ENCODE measurements around the gene ZNF202. TPM values are rescaled to one million over a fixed set of nuclear protein-coding genes. Genes with fewer than 3 reads are reported as not detected.

ZNF202 gene
- total RNA-seq, 1 donor from 2014 or later = 22.8 TPM

DNA sequence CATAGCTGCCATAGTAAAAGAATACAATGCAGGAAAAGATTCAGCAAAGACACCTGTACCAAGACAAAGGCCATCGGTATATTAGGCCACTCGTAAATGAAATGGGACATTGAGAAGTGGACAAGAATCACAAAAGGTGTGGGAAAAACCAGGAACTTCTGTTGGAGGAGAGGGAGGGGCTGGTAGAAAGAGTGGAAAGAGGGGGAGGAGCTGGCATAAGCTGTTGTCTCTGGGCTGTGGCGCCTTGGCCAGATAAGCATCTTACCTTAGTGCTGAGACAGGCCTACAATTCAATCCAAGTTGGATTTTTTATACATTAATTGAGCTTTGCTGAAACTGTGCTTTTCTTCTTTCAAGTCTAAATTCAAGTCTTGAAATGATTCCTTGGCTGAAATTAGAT is 37.1 kb downstream of the ZNF202 start:
- no peaks in the 10 kb centered on the region for H3K27me3 Mint-ChIP-seq (ENCODE audit: low read depth)
- no peak for TF ChIP-seq CTCF (conservative IDR thresholded peaks at IDR 0.05)
- no peak for DNase-seq (ENCODE audit: low read depth, low spot score)
- H3K27ac Mint-ChIP-seq (ENCODE audit: unreplicated experiment) = no peak overlapping the region
- H3K9me3 Mint-ChIP-seq = no peaks in the 10 kb centered on the region
- H3K4me1 Mint-ChIP-seq = no peaks in the 10 kb centered on the region
- H3K36me3 Mint-ChIP-seq (ENCODE audit: low read depth) = no peaks in the 10 kb centered on the region
- H3K4me3 Mint-ChIP-seq = no peak overlapping the region

- H3K36me3 Mint-ChIP-seq (ENCODE audit: low read depth) = no peaks in the 10 kb centered on the region
- no peaks in the 10 kb centered on the region for H3K9me3 Mint-ChIP-seq
- TF ChIP-seq CTCF (conservative IDR thresholded peaks at IDR 0.05) = no peak
- H3K27ac Mint-ChIP-seq (ENCODE audit: unreplicated experiment) = no peak overlapping the region
- no peak overlapping the region for H3K4me3 Mint-ChIP-seq
- no peaks in the 10 kb centered on the region for H3K4me1 Mint-ChIP-seq
- no peak for DNase-seq (ENCODE audit: low read depth, low spot score)
- H3K27me3 Mint-ChIP-seq (ENCODE audit: low read depth) = peaks cover 3% of the 10 kb centered on the region
Measured at GRCh38 chr11:123702696-123703095, 38.8 kb downstream of the ZNF202 start.

DNA sequence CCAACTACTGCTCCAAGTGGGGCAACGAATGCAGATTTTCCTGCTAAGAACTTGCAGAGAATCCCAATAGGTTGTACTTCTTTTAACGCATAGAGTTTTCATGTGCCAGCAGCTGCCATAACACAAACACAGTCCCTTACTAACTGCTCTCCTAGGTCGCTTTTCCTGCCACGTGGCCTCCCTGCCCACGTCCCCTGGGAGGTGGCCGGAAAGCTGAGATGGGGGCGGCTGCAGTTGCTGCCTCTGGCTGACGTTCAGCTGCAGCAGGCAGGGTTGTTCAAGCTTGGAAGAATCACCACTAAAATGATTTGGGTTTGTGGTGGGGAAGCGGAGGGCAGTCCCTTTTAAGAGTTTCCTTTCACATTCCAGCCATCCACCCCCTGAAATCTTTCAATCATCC is 39.3 kb downstream of the ZNF202 start:
- Mint-ChIP-seq H3K9me3 (no peaks in the 10 kb centered on the region), H3K27me3 (ENCODE audit: low read depth) (peaks cover 3% of the 10 kb centered on the region), H3K4me1 (no peaks in the 10 kb centered on the region), H3K4me3 (no peak overlapping the region), H3K27ac (ENCODE audit: unreplicated experiment) (no peak overlapping the region), H3K36me3 (ENCODE audit: low read depth) (no peaks in the 10 kb centered on the region)
- no peak for TF ChIP-seq CTCF (conservative IDR thresholded peaks at IDR 0.05)
- no peak for DNase-seq (ENCODE audit: low read depth, low spot score)

- Mint-ChIP-seq H3K4me1 (no peaks in the 10 kb centered on the region), H3K27me3 (ENCODE audit: low read depth) (peaks cover 3% of the 10 kb centered on the region), H3K9me3 (no peaks in the 10 kb centered on the region), H3K4me3 (no peak overlapping the region), H3K36me3 (ENCODE audit: low read depth) (no peaks in the 10 kb centered on the region), H3K27ac (ENCODE audit: unreplicated experiment) (no peak overlapping the region)
- DNase-seq (ENCODE audit: low read depth, low spot score) = no peak
- TF ChIP-seq CTCF (conservative IDR thresholded peaks at IDR 0.05) = no peak
Measured at GRCh38 chr11:123700772-123701171, 40.7 kb downstream of the ZNF202 start.

DNA sequence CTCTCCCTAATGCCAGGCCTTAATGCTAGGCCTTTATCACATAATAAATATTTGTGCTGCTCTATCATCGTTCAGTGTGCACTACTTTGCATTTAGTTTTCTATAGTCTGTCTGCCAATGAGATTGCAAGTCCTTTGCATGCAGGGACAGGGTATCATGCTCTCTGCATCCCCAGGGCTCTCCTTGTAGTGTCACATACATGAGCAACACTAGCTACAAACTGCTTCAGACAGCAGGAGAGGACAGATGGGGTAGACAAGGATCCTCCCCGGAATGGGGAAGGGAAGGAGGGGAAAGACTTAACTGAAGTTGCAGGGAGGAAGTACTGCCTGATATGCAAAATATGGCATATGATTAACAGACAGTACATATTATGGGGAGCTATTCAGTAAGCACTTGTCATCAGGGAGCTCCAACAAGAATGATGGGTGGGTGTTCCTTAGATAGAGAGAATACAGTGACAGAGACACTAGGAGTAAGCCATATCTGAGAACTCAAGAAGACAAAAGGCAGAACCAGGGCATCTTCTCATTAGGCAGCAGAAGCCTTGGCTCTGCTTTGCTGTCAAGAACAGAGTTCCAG is 42.8 kb downstream of the ZNF202 start:
- no peak overlapping the region for H3K4me3 Mint-ChIP-seq
- H3K9me3 Mint-ChIP-seq = no peaks in the 10 kb centered on the region
- H3K36me3 Mint-ChIP-seq (ENCODE audit: low read depth) = no peaks in the 10 kb centered on the region
- no peak for TF ChIP-seq CTCF (conservative IDR thresholded peaks at IDR 0.05)
- no peaks in the 10 kb centered on the region for H3K4me1 Mint-ChIP-seq
- H3K27me3 Mint-ChIP-seq (ENCODE audit: low read depth) = peaks cover 5% of the 10 kb centered on the region
- H3K27ac Mint-ChIP-seq (ENCODE audit: unreplicated experiment) = no peak overlapping the region
- DNase-seq (ENCODE audit: low read depth, low spot score) = no peak
